ENCODE measurements around the gene GP5.

GP5 gene

GRCh38 chr3:194387926-194388418 lies 11.1 kb downstream of the GP5 start:
- H3K27ac Mint-ChIP-seq = no peak overlapping the region
- peaks cover 2% of the 10 kb centered on the region for H3K36me3 Mint-ChIP-seq
- no peak overlapping the region for H3K4me3 Mint-ChIP-seq
- H3K27me3 Mint-ChIP-seq = peaks cover 2% of the 10 kb centered on the region
- H3K4me1 Mint-ChIP-seq (ENCODE audit: low read depth) = no peaks in the 10 kb centered on the region
- H3K9me3 Mint-ChIP-seq (ENCODE audit: low read depth) = peaks cover 12% of the 10 kb centered on the region

- Mint-ChIP-seq H3K36me3 (peaks cover 2% of the 10 kb centered on the region), H3K9me3 (ENCODE audit: low read depth) (peaks cover 12% of the 10 kb centered on the region), H3K27ac (no peak overlapping the region), H3K4me1 (ENCODE audit: low read depth) (no peaks in the 10 kb centered on the region), H3K27me3 (peaks cover 2% of the 10 kb centered on the region), H3K4me3 (no peak overlapping the region)
Measured at GRCh38 chr3:194387276-194387675, 11.8 kb downstream of the GP5 start.

- Mint-ChIP-seq H3K27ac (no peak overlapping the region), H3K4me3 (no peak overlapping the region), H3K9me3 (ENCODE audit: low read depth) (peaks cover 12% of the 10 kb centered on the region), H3K36me3 (peaks cover 2% of the 10 kb centered on the region), H3K27me3 (peaks cover 2% of the 10 kb centered on the region), H3K4me1 (ENCODE audit: low read depth) (no peaks in the 10 kb centered on the region)
Measured at GRCh38 chr3:194386648-194387047, 12.4 kb downstream of the GP5 start.

- no peak overlapping the region for H3K27ac Mint-ChIP-seq
- H3K36me3 Mint-ChIP-seq = peaks cover 2% of the 10 kb centered on the region
- H3K4me3 Mint-ChIP-seq = no peak overlapping the region
- peaks cover 7% of the 10 kb centered on the region for H3K9me3 Mint-ChIP-seq (ENCODE audit: low read depth)
- peaks cover 2% of the 10 kb centered on the region for H3K27me3 Mint-ChIP-seq
- no peaks in the 10 kb centered on the region for H3K4me1 Mint-ChIP-seq (ENCODE audit: low read depth)
Measured at GRCh38 chr3:194386066-194386465, 13.0 kb downstream of the GP5 start.

GRCh38 chr3:194384569-194385001 lies 14.5 kb downstream of the GP5 start:
- H3K4me3 Mint-ChIP-seq = no peak overlapping the region
- H3K36me3 Mint-ChIP-seq = peaks cover 2% of the 10 kb centered on the region
- no peaks in the 10 kb centered on the region for H3K9me3 Mint-ChIP-seq (ENCODE audit: low read depth)
- H3K4me1 Mint-ChIP-seq (ENCODE audit: low read depth) = no peaks in the 10 kb centered on the region
- H3K27ac Mint-ChIP-seq = no peak overlapping the region
- peaks cover 2% of the 10 kb centered on the region for H3K27me3 Mint-ChIP-seq

GRCh38 chr3:194384156-194384555 lies 14.9 kb downstream of the GP5 start:
- Mint-ChIP-seq H3K36me3 (peaks cover 2% of the 10 kb centered on the region), H3K27ac (no peak overlapping the region), H3K4me1 (ENCODE audit: low read depth) (no peaks in the 10 kb centered on the region), H3K9me3 (ENCODE audit: low read depth) (no peaks in the 10 kb centered on the region), H3K4me3 (no peak overlapping the region), H3K27me3 (peaks cover 2% of the 10 kb centered on the region)

GRCh38 chr3:194383276-194383940 lies 15.7 kb downstream of the GP5 start:
- peaks cover 2% of the 10 kb centered on the region for H3K36me3 Mint-ChIP-seq
- no peak overlapping the region for H3K27ac Mint-ChIP-seq
- no peaks in the 10 kb centered on the region for H3K4me1 Mint-ChIP-seq (ENCODE audit: low read depth)
- H3K4me3 Mint-ChIP-seq = no peak overlapping the region
- H3K9me3 Mint-ChIP-seq (ENCODE audit: low read depth) = no peaks in the 10 kb centered on the region
- H3K27me3 Mint-ChIP-seq = peaks cover 2% of the 10 kb centered on the region

GRCh38 chr3:194382892-194383223 lies 16.2 kb downstream of the GP5 start:
- peaks cover 2% of the 10 kb centered on the region for H3K27me3 Mint-ChIP-seq

GRCh38 chr3:194382196-194382891 lies 16.7 kb downstream of the GP5 start:
- peaks cover 2% of the 10 kb centered on the region for H3K27me3 Mint-ChIP-seq
- H3K36me3 Mint-ChIP-seq = no peaks in the 10 kb centered on the region
- no peak overlapping the region for H3K4me3 Mint-ChIP-seq
- no peaks in the 10 kb centered on the region for H3K4me1 Mint-ChIP-seq (ENCODE audit: low read depth)
- no peak overlapping the region for H3K27ac Mint-ChIP-seq
- no peaks in the 10 kb centered on the region for H3K9me3 Mint-ChIP-seq (ENCODE audit: low read depth)

More at GRCh38 chr3:194382892-194383223, 16.2 kb downstream of the GP5 start:
- Mint-ChIP-seq H3K4me1 (ENCODE audit: low read depth) (no peaks in the 10 kb centered on the region), H3K9me3 (ENCODE audit: low read depth) (no peaks in the 10 kb centered on the region), H3K4me3 (no peak overlapping the region), H3K27ac (no peak overlapping the region), H3K36me3 (peaks cover 2% of the 10 kb centered on the region)

GRCh38 chr3:194381460-194381875 lies 17.6 kb downstream of the GP5 start:
- H3K9me3 Mint-ChIP-seq (ENCODE audit: low read depth) = no peaks in the 10 kb centered on the region
- no peaks in the 10 kb centered on the region for H3K4me1 Mint-ChIP-seq (ENCODE audit: low read depth)
- no peak overlapping the region for H3K4me3 Mint-ChIP-seq
- H3K36me3 Mint-ChIP-seq = no peaks in the 10 kb centered on the region
- H3K27ac Mint-ChIP-seq = no peak overlapping the region
- peaks cover 2% of the 10 kb centered on the region for H3K27me3 Mint-ChIP-seq

GRCh38 chr3:194380326-194380725 lies 18.7 kb downstream of the GP5 start:
- Mint-ChIP-seq H3K9me3 (ENCODE audit: low read depth) (no peaks in the 10 kb centered on the region), H3K27ac (no peak overlapping the region), H3K4me3 (no peak overlapping the region), H3K36me3 (no peaks in the 10 kb centered on the region), H3K27me3 (peaks cover 4% of the 10 kb centered on the region), H3K4me1 (ENCODE audit: low read depth) (no peaks in the 10 kb centered on the region)

- no peaks in the 10 kb centered on the region for H3K9me3 Mint-ChIP-seq (ENCODE audit: low read depth)
- H3K27ac Mint-ChIP-seq = no peak overlapping the region
- H3K36me3 Mint-ChIP-seq = no peaks in the 10 kb centered on the region
- H3K4me3 Mint-ChIP-seq = no peak overlapping the region
- H3K27me3 Mint-ChIP-seq = peaks cover 4% of the 10 kb centered on the region
- H3K4me1 Mint-ChIP-seq (ENCODE audit: low read depth) = no peaks in the 10 kb centered on the region
Measured at GRCh38 chr3:194379651-194380050, 19.4 kb downstream of the GP5 start.

GRCh38 chr3:194379231-194379630 lies 19.8 kb downstream of the GP5 start:
- Mint-ChIP-seq H3K36me3 (no peaks in the 10 kb centered on the region), H3K27me3 (peaks cover 4% of the 10 kb centered on the region), H3K9me3 (ENCODE audit: low read depth) (no peaks in the 10 kb centered on the region), H3K4me1 (ENCODE audit: low read depth) (no peaks in the 10 kb centered on the region), H3K4me3 (no peak overlapping the region), H3K27ac (no peak overlapping the region)

GRCh38 chr3:194377708-194378107 lies 21.4 kb downstream of the GP5 start:
- Mint-ChIP-seq H3K4me1 (ENCODE audit: low read depth) (no peaks in the 10 kb centered on the region), H3K27ac (no peak overlapping the region), H3K36me3 (no peaks in the 10 kb centered on the region), H3K9me3 (ENCODE audit: low read depth) (no peaks in the 10 kb centered on the region), H3K27me3 (peaks cover 2% of the 10 kb centered on the region), H3K4me3 (no peak overlapping the region)

- H3K9me3 Mint-ChIP-seq (ENCODE audit: low read depth) = no peaks in the 10 kb centered on the region
- H3K36me3 Mint-ChIP-seq = no peaks in the 10 kb centered on the region
- H3K27me3 Mint-ChIP-seq = peaks cover 2% of the 10 kb centered on the region
- H3K27ac Mint-ChIP-seq = no peak overlapping the region
- no peaks in the 10 kb centered on the region for H3K4me1 Mint-ChIP-seq (ENCODE audit: low read depth)
- no peak overlapping the region for H3K4me3 Mint-ChIP-seq
Measured at GRCh38 chr3:194376241-194376560, 22.9 kb downstream of the GP5 start.
